ENCODE data around the gene SLC39A10. TPM values are rescaled to one million over a fixed set of nuclear protein-coding genes. Genes with fewer than 3 reads are reported as not detected.

SLC39A10 gene
- total and polyA plus RNA-seq, 5 donors = 4.3 to 17.9 (median 13.8) TPM

GRCh38 chr2:195732574-195732973, 75.5 kb downstream of the SLC39A10 start:
- intact Hi-C loops (cut with DNase I) = no loop called here
- WGBS = 81% methylated on average over 1 of the region's 1 CpG
- no peak overlapping the region for H3K4me3 ChIP-seq (ENCODE audit: low read length)
- no peak for DNase-seq
- no peak for ATAC-seq
- H3K27ac ChIP-seq (ENCODE audit: low read length) = no peak overlapping the region
- H3K4me1 ChIP-seq (ENCODE audit: control insufficient read depth, insufficient read depth, low read length) = no peaks in the 10 kb centered on the region
- H3K27me3 ChIP-seq (ENCODE audit: control insufficient read depth, insufficient read depth) = no peaks in the 10 kb centered on the region
- no peaks in the 10 kb centered on the region for H3K9me3 ChIP-seq (ENCODE audit: control insufficient read depth, low read length)

GRCh38 chr2:195733831-195734230, 76.8 kb downstream of the SLC39A10 start:
- no peaks in the 10 kb centered on the region for H3K27me3 ChIP-seq (ENCODE audit: control insufficient read depth, insufficient read depth)
- intact Hi-C loops (cut with DNase I) = no loop called here
- no peak for ATAC-seq
- no peak overlapping the region for H3K27ac ChIP-seq (ENCODE audit: low read length)
- no peak for DNase-seq
- no peaks in the 10 kb centered on the region for H3K9me3 ChIP-seq (ENCODE audit: control insufficient read depth, low read length)
- H3K4me3 ChIP-seq (ENCODE audit: low read length) = no peak overlapping the region
- H3K4me1 ChIP-seq (ENCODE audit: control insufficient read depth, insufficient read depth, low read length) = no peaks in the 10 kb centered on the region

GRCh38 chr2:195734395-195734794, 77.4 kb downstream of the SLC39A10 start:
- no peaks in the 10 kb centered on the region for H3K4me1 ChIP-seq (ENCODE audit: control insufficient read depth, insufficient read depth, low read length)
- DNase-seq = no peak
- no peaks in the 10 kb centered on the region for H3K27me3 ChIP-seq (ENCODE audit: control insufficient read depth, insufficient read depth)
- intact Hi-C loops (cut with DNase I) = no loop called here
- H3K27ac ChIP-seq (ENCODE audit: low read length) = no peak overlapping the region
- H3K9me3 ChIP-seq (ENCODE audit: control insufficient read depth, low read length) = no peaks in the 10 kb centered on the region
- no peak for ATAC-seq
- 96% methylated on average over 6 of the region's 6 CpGs for WGBS
- no peak overlapping the region for H3K4me3 ChIP-seq (ENCODE audit: low read length)

- intact Hi-C loops (cut with DNase I) = no loop called here
- 89% methylated on average over 2 of the region's 2 CpGs for WGBS
Measured at GRCh38 chr2:195734931-195735330, 77.9 kb downstream of the SLC39A10 start.

GRCh38 chr2:195735347-195735746, 78.3 kb downstream of the SLC39A10 start:
- Histone ChIP-seq H3K9me3 (ENCODE audit: control insufficient read depth, low read length) (no peaks in the 10 kb centered on the region), H3K27ac (ENCODE audit: low read length) (no peak overlapping the region), H3K4me1 (ENCODE audit: control insufficient read depth, insufficient read depth, low read length) (no peaks in the 10 kb centered on the region), H3K27me3 (ENCODE audit: control insufficient read depth, insufficient read depth) (no peaks in the 10 kb centered on the region), H3K4me3 (ENCODE audit: low read length) (no peak overlapping the region)
- 94% methylated on average over 1 of the region's 1 CpG for WGBS
- ATAC-seq (no peak), DNase-seq (no peak)
- intact Hi-C loops (cut with DNase I) = no loop called here

More at GRCh38 chr2:195734931-195735330, 77.9 kb downstream of the SLC39A10 start:
- ATAC-seq (no peak), DNase-seq (no peak)
- Histone ChIP-seq H3K27me3 (ENCODE audit: control insufficient read depth, insufficient read depth) (no peaks in the 10 kb centered on the region), H3K9me3 (ENCODE audit: control insufficient read depth, low read length) (no peaks in the 10 kb centered on the region), H3K27ac (ENCODE audit: low read length) (no peak overlapping the region), H3K4me1 (ENCODE audit: control insufficient read depth, insufficient read depth, low read length) (no peaks in the 10 kb centered on the region), H3K4me3 (ENCODE audit: low read length) (no peak overlapping the region)

- Histone ChIP-seq H3K4me1 (ENCODE audit: control insufficient read depth, insufficient read depth, low read length) (no peaks in the 10 kb centered on the region), H3K27ac (ENCODE audit: low read length) (no peak overlapping the region), H3K4me3 (ENCODE audit: low read length) (no peak overlapping the region), H3K27me3 (ENCODE audit: control insufficient read depth, insufficient read depth) (no peaks in the 10 kb centered on the region), H3K9me3 (ENCODE audit: control insufficient read depth, low read length) (no peaks in the 10 kb centered on the region)
- DNase-seq (no peak), ATAC-seq (no peak)
- WGBS = 85% methylated on average over 5 of the region's 5 CpGs
- intact Hi-C loops (cut with DNase I) = no loop called here
Measured at GRCh38 chr2:195737511-195738325, 80.7 kb downstream of the SLC39A10 start.

GRCh38 chr2:195741191-195741590, 84.2 kb downstream of the SLC39A10 start:
- intact Hi-C loops (cut with DNase I) = no loop called here
- Histone ChIP-seq H3K27me3 (ENCODE audit: control insufficient read depth, insufficient read depth) (no peaks in the 10 kb centered on the region), H3K4me1 (ENCODE audit: control insufficient read depth, insufficient read depth, low read length) (no peaks in the 10 kb centered on the region), H3K27ac (ENCODE audit: low read length) (no peak overlapping the region), H3K9me3 (ENCODE audit: control insufficient read depth, low read length) (no peaks in the 10 kb centered on the region), H3K4me3 (ENCODE audit: low read length) (no peak overlapping the region)
- 99% methylated on average over 1 of the region's 1 CpG for WGBS
- ATAC-seq (no peak), DNase-seq (no peak)

- intact Hi-C loops (cut with DNase I) = no loop called here
- Histone ChIP-seq H3K4me1 (ENCODE audit: control insufficient read depth, insufficient read depth, low read length) (no peaks in the 10 kb centered on the region), H3K27ac (ENCODE audit: low read length) (no peak overlapping the region), H3K4me3 (ENCODE audit: low read length) (no peak overlapping the region), H3K27me3 (ENCODE audit: control insufficient read depth, insufficient read depth) (no peaks in the 10 kb centered on the region), H3K9me3 (ENCODE audit: control insufficient read depth, low read length) (no peaks in the 10 kb centered on the region)
- DNase-seq (no peak), ATAC-seq (no peak)
- WGBS = 85% methylated on average over 7 of the region's 7 CpGs
Measured at GRCh38 chr2:195756218-195756942, 99.4 kb downstream of the SLC39A10 start.

GRCh38 chr2:195758846-195759245, 101.8 kb downstream of the SLC39A10 start:
- Histone ChIP-seq H3K9me3 (ENCODE audit: control insufficient read depth, low read length) (no peaks in the 10 kb centered on the region), H3K27ac (ENCODE audit: low read length) (no peak overlapping the region), H3K4me3 (ENCODE audit: low read length) (no peak overlapping the region), H3K4me1 (ENCODE audit: control insufficient read depth, insufficient read depth, low read length) (no peaks in the 10 kb centered on the region), H3K27me3 (ENCODE audit: control insufficient read depth, insufficient read depth) (no peaks in the 10 kb centered on the region)
- intact Hi-C loops (cut with DNase I) = no loop called here
- ATAC-seq (no peak), DNase-seq (no peak)
- 91% methylated on average over 3 of the region's 3 CpGs for WGBS

- Histone ChIP-seq H3K4me3 (ENCODE audit: low read length) (no peak overlapping the region), H3K27ac (ENCODE audit: low read length) (no peak overlapping the region), H3K9me3 (ENCODE audit: control insufficient read depth, low read length) (no peaks in the 10 kb centered on the region), H3K4me1 (ENCODE audit: control insufficient read depth, insufficient read depth, low read length) (no peaks in the 10 kb centered on the region), H3K27me3 (ENCODE audit: control insufficient read depth, insufficient read depth) (no peaks in the 10 kb centered on the region)
- DNase-seq = no peak
- intact Hi-C loops (cut with DNase I) = no loop called here
- ATAC-seq = no peak
- 97% methylated on average over 1 of the region's 1 CpG for WGBS
Measured at GRCh38 chr2:195759877-195760276, 102.9 kb downstream of the SLC39A10 start.

- DNase-seq (no peak), ATAC-seq (no peak)
- Histone ChIP-seq H3K4me3 (ENCODE audit: low read length) (no peak overlapping the region), H3K9me3 (ENCODE audit: control insufficient read depth, low read length) (no peaks in the 10 kb centered on the region), H3K27ac (ENCODE audit: low read length) (no peak overlapping the region), H3K27me3 (ENCODE audit: control insufficient read depth, insufficient read depth) (no peaks in the 10 kb centered on the region), H3K4me1 (ENCODE audit: control insufficient read depth, insufficient read depth, low read length) (no peaks in the 10 kb centered on the region)
- intact Hi-C loops (cut with DNase I) = no loop called here
Measured at GRCh38 chr2:195763866-195764265, 106.8 kb downstream of the SLC39A10 start.
